Upper lobe of left lung (tissue), 4 donors: ENCODE results near the gene POR.

Experiments
- EP300 ChIP-seq, 4 donors: sonication (generic); formaldehyde crosslinking; IDR thresholded peaks; one replicate each; pipeline ENCODE4 v1.5.1; 2017; ENCODE audit warnings: antibody characterized with exemption in 4 of 4, control low read depth in 2 of 4
- TF ChIP-seq, protein P1 (sequence below), 6 experiments: fragments of 450-650 bp in 4 of 6; fragments of 200-600 bp in 2 of 6; sonication (generic) in 2 of 6; IDR thresholded peaks; one replicate each; pipeline ENCODE4 v1.5.1; 2016 to 2019; ENCODE audit warnings: antibody characterized with exemption in 6 of 6

DNA sequence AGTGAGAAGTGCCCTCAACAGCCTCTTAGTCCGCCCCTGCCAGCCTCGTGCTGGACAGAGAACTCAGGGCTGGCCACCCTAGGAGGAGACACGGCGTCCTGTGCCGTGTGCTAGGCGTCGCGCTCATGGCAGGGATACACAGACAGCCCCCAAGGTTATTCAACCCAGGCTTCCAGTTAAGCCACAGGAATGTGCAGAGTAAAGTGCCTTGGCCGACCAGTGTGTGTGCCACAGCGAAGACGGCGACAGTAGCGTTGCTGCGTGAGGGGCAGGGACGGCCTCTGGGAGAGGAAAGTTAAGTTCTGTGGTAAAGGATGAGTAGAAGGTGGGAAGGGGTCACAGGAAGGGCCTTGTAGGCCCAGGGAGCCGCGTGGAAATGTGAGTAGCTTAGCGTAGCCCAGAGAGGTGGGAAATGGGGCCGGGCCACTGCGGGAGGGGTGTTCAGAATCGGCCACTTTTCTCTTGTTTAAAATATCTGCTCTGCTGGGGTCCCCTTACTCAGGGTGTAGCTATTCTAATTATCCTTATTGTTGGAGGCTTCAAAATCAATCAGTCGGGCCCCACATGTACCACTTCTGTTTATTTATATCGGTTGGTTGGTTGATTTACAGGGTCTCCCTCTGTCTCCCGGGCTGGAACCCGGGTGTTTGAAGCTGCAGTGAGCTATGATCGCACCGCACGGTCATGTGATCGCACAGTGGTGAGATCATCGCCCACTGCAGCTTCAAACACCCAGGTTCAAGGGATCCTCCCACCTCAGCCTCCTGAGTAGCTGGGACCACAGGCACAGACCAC, 54.9 kb downstream of the POR start:
- TF ChIP-seq, protein P1, sequence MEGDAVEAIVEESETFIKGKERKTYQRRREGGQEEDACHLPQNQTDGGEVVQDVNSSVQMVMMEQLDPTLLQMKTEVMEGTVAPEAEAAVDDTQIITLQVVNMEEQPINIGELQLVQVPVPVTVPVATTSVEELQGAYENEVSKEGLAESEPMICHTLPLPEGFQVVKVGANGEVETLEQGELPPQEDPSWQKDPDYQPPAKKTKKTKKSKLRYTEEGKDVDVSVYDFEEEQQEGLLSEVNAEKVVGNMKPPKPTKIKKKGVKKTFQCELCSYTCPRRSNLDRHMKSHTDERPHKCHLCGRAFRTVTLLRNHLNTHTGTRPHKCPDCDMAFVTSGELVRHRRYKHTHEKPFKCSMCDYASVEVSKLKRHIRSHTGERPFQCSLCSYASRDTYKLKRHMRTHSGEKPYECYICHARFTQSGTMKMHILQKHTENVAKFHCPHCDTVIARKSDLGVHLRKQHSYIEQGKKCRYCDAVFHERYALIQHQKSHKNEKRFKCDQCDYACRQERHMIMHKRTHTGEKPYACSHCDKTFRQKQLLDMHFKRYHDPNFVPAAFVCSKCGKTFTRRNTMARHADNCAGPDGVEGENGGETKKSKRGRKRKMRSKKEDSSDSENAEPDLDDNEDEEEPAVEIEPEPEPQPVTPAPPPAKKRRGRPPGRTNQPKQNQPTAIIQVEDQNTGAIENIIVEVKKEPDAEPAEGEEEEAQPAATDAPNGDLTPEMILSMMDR (IDR thresholded peaks at IDR 0.05) = no peak
- no peak for TF ChIP-seq EP300 (IDR thresholded peaks at IDR 0.05)
